AG08396 (cell line): ENCODE results near the gene TTC14.
"Not testable (repeated sequence)": the region's sequence is repeated elsewhere in the genome, so short reads cannot be mapped to it uniquely, and the experiment has no call there.

ENCODE experiments used
- DNase-seq: peaks from one replicate; pipeline ENCODE4 v3.0.0; 2012; ENCODE audit warnings: low spot score, mixed read lengths

TTC14 gene, protein sequence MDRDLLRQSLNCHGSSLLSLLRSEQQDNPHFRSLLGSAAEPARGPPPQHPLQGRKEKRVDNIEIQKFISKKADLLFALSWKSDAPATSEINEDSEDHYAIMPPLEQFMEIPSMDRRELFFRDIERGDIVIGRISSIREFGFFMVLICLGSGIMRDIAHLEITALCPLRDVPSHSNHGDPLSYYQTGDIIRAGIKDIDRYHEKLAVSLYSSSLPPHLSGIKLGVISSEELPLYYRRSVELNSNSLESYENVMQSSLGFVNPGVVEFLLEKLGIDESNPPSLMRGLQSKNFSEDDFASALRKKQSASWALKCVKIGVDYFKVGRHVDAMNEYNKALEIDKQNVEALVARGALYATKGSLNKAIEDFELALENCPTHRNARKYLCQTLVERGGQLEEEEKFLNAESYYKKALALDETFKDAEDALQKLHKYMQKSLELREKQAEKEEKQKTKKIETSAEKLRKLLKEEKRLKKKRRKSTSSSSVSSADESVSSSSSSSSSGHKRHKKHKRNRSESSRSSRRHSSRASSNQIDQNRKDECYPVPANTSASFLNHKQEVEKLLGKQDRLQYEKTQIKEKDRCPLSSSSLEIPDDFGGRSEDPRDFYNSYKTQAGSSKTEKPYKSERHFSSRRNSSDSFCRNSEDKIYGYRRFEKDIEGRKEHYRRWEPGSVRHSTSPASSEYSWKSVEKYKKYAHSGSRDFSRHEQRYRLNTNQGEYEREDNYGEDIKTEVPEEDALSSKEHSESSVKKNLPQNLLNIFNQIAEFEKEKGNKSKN

DNA sequence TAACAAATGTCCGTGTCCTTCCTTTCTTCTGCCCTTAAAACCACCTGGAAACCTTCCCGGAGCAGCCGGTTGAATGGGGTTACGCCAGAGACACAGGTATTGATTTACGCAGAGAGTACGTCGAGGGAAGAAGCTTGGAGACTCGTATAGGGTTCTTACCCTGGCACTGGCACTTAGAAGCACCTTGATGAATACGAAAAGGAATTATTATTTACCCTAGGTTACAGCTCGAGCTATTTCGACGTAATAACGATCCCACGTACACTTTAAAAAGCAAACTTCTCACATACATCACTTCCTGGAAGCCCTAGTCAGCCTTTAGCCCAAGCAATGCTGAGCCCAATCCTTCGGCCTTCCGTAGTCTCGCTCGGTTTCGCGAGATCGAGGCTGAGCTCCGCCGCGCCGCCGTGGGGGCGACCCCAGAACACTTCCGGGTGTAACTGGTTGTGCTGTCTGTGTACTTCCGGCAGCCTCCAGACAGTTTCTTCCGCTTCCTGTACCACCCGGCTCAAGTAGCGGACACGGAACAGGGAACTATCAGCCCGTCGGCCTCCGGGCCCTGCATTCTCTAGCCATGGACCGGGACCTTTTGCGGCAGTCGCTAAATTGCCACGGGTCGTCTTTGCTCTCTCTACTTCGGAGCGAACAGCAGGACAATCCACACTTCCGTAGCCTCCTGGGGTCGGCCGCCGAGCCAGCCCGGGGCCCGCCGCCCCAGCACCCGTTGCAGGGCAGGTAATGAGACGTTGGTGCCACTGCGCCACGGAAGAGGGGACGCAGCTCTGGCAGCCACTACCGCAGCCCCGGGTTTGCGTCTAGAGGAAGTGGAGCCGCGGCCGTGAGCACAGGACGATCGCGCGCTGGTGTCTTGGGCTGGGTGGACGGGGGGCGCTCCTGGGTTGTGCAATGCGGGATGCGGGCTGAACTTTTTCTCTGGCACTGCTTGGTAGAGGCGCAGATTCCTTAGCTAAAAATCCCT, at the start of gene TTC14:
TSS of gene TTC14 (plus strand) at position 476 of the 979 bp plus-strand sequence. CDS start at position 575, 99 bp downstream.
- peak; percentile 94 for DNase-seq

GRCh38 chr3:180563406-180563805, 38.6 kb upstream of the TTC14 start:
- DNase-seq: no peak

DNA sequence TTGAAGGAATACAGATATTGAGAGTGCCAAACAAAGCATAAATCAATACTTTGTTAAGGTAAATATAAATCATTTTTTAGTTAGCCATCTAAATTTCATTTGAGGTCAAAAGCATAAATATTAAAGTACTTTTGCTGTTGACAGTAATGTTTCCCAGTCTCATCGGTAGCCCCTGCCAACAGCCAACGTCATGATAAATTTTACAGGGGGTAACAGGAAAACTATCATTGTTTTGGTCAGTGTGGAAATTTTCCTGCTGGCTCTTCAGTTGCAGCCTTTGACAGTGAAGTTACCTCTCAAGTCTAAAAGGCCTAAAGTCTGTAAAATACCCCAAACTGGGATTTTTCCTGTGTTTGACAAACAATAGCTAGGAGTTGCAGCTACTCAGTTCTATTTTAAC, 37.3 kb upstream of the TTC14 start:
- no peak for DNase-seq

- DNase-seq: no peak
Measured at GRCh38 chr3:180570238-180570637, 31.7 kb upstream of the TTC14 start.

GRCh38 chr3:180571831-180572598, 29.9 kb upstream of the TTC14 start:
- DNase-seq: no peak

DNA sequence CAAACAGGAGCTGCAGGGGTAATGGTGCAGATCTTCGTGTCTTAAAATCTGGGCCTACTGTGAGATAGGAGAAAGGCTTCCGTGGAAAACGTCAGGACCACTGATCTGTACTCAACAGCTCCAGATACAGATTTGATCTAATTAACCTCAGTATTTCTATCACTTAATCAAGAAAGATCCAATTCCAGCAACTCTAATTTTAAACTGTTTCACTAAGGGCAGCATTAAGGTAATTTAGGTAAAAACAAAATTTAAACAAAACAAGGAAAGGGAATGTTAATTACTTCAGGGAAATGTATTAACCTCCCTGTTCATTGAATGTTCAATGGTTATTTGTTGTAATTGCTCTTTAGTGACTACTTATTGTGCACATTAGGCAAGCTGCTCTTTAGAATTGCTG, 26.4 kb upstream of the TTC14 start:
- no peak for DNase-seq

- DNase-seq: no peak
Measured at GRCh38 chr3:180580934-180581333, 21.0 kb upstream of the TTC14 start.

DNA sequence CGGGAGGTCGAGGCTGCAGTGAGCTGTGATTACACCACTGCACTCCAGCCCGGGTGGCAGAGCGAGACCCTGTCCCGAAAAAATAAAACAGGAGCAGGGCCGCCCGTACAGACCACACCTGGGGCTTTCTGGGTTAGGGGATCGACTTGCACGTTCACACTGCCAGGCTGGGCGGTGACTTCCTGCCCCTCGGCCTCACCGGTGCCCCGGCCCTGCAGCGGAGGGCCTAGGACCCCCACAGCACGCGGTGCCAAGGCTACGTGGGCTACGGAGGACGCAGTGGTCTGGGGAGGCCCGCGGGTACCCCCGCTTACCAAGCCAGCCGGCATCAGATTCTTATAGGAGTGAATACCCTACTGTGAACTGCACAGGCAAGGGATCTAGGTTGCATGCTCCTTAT, 11.6 kb upstream of the TTC14 start:
- no peak for DNase-seq

- not testable (repeated sequence) for DNase-seq
Measured at GRCh38 chr3:180593631-180594030, 8.3 kb upstream of the TTC14 start.

DNA sequence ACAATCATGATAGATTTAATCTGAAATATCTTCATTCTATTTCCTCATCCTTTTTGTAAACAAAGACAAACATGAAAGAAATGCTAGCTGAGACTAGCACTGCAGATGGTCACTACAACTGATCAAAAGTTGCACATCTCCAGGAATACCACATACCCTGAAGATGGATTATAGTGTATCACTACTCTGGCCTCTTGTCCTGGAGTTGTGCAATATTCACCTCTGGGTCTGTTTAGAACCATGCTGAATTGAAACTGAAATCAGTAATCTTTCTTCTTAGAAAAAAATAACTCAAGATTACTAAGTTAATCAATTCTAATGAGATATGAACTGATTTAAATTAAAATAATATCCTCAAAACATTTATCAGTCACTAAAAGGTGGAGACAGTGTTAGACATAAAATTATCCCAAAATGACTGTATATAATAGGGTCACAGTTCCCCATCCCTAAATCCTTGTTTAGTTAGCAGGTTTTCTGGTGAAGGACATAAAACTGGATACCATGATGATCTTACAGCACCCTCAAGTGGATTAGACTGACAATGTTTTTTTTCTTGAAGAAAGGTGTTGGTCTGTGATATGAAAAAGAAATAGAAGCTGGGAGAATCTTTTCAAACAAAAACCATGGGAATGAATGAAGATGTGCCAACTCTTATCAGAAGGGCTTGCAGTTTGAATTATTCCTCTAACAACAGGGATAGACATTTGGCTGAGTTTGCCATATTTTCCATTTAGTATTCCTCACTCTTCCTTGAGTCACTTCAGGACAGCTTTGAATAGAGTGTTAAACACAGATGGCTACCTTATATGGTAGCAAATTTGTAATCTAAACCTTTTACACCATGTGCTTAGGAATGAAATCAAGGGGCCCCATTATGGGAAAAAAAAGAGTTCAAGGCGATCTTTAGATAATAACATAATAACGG, 7.1 kb upstream of the TTC14 start:
- peak; percentile 31 for DNase-seq

DNA sequence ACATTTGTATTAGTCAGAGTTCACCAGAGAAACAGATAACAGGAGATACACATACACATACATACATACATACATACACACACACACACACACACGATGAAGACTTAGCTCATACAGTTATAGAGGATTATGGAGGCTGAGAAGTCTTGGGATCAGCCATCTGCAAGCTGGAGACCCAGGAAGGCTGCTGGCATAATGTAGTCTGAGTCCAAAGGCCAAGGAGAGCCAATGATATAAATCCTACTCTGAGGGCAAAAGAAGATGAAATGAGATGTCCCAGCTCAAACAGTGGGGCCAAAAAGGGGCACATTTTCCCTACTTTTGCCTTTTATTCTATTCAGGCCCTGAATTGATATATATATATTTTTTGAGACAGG, 6.4 kb upstream of the TTC14 start:
- no peak for DNase-seq

DNA sequence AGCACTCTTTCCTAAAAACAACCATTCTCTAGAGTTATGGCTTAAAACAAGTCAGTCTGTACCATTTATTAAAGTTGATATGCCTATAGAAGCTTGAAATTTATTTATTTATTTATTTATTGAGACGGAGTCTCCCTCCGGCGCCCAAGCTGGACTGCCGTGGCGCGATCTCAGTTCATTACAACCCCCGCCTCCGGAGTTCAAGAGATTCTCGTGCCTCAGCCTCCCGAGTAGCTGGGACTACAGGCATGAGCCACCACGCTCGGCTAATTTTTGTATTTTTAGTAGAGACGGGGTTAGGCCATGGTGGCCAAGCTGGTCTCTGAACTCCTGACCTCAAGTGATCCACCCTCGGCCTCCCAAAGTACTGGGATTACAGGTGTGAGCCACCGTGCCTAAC, 1.5 kb upstream of the TTC14 start:
- no peak for DNase-seq

DNA sequence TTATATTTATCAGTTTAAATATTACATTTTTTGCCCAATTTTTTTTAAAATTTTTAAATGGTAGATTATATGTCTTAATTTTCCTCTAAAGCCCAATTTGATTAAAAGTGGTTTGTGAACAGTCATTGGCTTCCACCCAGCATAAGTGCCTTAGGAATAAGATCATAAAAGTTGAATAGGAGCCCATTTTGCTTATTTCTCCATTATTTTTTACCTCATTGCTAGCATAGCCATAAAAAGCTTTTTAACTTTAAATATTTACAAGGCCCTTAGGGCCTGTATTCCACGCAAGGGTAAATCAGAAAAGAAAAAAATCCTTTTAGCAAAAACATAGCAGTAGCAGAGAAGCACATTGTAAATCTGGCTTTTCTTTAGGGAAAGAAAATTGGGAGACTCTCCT, 9.0 kb downstream of the TTC14 start:
- DNase-seq: no peak

DNA sequence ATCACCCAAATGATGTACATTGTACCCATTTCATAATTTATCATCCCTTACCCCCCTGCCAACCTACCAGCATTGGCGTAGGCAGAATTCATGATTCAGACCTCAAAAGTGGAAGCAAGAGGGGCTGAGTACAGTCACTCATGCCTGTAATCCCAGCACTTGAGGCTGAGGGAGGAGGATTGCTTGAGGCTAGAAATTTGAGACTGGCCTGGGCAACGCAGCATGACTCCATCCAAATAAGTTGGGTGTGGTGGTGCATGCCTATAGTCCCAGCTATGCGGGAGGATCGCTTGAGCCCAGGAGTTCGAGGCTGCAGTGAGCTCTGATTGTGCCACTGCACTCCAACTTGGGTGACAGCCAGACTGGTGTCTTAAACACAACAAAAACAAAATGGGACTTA, 10.4 kb downstream of the TTC14 start:
- DNase-seq: no peak

DNA sequence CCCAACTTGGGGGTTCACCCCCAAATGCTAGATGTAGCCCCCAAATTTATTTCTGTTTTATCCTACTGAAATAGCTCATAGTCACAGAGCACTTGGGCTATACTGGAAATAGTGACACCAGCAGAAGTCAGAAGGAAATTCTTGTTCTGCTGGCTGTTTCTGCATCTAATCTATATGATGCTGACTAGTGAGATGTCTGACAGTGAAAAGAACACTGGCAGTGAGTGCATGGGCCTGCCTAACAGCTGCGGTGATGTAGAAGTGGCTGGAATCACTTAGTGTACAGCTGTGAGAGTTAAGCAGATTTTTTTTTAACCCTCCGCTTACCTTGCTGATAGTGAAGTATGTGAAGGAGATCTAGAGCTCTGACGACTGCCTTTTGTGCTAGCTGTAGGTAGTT, 14.0 kb downstream of the TTC14 start:
- DNase-seq: no peak

DNA sequence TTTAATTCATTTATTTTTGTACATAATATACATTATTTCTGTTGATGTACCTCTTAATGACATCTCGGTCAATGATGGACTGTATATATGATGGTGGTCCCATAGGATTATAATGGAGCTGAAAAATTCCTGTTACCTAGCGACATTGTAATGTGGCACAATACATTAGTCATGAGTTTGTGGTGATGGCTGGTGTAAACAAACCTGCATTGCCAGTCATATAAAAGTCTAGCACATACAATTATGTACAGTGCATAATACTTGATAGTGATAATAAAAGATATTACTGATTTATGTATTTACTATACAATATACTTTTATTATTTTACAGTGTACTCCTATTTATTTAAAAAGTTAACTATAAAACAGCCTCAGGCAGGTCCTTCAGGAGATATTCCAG, 15.1 kb downstream of the TTC14 start:
- no peak for DNase-seq

DNA sequence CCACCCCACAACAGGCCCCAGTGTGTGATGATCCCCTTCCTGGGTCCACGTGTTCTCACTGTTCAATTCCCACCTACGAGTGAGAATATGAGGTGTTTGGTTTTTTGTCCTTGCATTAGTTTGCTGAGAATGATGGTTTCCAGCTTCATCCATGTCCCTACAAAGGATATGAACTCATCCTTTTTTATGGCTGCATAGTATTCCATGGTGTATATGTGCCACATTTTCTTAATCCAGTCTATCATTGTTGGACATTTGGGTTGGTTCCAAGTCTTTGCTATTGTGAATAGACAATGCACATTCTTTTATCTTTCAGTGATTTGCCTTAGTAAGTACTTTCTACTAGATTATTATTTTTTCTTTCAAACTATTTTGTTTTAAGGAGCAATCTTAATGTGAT, 16.6 kb downstream of the TTC14 start:
- DNase-seq: not testable (repeated sequence)

GRCh38 chr3:180619723-180620122, 17.8 kb downstream of the TTC14 start:
- DNase-seq: no peak

GRCh38 chr3:180624714-180625113, 22.8 kb downstream of the TTC14 start:
- DNase-seq: no peak

DNA sequence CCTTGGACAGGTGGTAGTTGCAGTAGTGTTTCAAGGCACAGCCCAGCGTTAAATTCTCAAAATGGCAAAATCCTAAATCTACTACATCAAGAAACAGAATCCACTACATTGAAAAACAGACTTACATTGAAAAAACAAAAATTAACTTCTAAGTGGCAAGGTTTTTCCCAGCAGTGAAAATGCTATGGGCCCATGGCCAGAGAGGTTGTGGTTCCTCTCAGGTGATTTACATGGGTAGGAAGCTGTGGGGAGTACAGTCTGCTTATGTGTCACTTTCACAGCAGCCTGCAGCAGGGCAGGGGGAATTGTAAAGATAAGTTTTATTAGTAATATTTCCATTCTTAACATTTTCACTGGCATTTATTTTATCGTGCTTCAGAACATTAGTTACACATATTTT, 24.9 kb downstream of the TTC14 start:
- DNase-seq: no peak
